ENCODE results near the gene D2HGDH.
"Not testable (repeated sequence)": the region's sequence is repeated elsewhere in the genome, so short reads cannot be mapped to it uniquely, and the experiment has no call there.

Gene D2HGDH

DNA sequence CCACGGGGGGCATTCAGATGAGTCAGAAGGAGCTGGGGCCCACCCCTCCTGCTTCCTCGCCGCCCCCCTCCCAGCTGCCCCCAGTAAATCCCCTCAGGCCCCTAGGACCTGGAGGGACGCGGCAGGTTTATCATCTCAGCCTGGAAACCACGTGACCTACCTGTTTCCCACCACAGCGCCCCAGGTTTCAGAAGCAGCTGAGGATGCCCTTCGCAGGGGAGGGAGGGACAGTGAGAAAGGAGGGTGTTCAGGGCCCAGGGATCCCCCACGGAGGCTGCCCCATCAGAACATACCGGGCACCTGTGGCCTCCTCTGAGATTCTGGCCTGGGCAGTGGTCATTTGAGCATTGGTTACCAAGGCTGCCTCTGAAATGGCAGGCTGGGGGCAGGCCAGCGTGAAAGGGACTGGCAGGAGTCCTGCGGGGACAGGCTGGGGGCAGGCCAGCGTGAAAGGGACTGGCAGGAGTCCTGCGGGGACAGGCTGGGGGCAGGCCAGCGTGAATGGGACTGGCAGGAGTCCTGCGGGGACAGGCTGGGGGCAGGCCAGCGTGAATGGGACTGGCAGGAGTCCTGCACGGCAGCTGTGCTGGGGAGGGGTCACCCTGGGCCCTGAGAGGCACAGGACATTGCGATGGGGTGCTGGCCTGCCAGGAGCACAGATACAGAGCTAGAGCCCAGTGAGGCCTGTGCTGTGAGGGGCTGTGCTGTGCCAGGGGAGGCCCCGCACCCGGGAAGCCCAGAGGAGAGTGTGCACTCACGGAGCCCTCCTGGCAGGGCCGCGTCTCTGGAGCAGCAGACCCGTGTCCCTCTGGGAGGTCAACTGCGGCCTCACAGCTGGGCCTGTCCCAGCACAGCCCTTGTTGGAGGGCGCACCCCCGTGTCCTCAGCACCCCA is 76.1 kb downstream of the D2HGDH start:
- DNase-seq: no peak

- DNase-seq: no peak
These were observed 76.9 kb downstream of the D2HGDH start for GRCh38 chr2:241811201-241811951.

DNA sequence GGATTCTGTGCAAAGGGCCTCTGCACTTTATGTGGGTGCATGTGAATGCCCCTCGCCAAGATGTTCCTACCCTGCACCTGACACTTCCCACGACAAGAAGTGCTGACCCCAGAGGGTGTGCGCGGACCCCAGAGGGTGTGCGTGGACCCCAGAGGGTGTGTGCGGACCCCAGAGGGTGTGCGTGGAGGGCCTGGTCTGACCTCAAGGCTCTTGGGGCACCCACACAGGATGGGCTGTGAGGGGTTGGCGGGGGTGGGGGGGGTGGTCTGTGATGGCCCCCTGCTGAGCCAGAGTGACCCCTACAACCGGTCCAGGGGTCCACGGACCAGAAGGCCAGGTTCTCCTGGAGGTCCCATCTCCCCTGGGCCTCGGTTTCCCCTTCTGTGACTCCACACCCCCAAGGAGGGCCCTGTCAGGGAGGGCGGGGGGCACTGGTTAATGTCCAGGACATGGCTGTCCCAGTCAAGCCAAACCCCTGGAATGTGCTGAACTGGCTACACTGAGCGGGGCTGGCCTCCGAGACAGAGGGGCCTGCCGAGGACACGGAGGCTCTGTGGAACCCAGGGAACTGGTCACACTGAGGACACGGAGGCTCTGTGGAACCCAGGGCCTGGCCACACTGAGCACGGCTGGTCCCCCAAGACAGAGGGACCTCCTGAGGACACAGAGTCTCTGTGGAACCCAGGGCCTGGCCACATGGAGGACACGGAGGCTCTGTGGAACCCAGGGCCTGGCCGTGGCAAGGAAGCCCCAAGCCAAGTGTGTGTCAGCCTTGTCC is 77.7 kb downstream of the D2HGDH start:
- no peak for DNase-seq

DNA sequence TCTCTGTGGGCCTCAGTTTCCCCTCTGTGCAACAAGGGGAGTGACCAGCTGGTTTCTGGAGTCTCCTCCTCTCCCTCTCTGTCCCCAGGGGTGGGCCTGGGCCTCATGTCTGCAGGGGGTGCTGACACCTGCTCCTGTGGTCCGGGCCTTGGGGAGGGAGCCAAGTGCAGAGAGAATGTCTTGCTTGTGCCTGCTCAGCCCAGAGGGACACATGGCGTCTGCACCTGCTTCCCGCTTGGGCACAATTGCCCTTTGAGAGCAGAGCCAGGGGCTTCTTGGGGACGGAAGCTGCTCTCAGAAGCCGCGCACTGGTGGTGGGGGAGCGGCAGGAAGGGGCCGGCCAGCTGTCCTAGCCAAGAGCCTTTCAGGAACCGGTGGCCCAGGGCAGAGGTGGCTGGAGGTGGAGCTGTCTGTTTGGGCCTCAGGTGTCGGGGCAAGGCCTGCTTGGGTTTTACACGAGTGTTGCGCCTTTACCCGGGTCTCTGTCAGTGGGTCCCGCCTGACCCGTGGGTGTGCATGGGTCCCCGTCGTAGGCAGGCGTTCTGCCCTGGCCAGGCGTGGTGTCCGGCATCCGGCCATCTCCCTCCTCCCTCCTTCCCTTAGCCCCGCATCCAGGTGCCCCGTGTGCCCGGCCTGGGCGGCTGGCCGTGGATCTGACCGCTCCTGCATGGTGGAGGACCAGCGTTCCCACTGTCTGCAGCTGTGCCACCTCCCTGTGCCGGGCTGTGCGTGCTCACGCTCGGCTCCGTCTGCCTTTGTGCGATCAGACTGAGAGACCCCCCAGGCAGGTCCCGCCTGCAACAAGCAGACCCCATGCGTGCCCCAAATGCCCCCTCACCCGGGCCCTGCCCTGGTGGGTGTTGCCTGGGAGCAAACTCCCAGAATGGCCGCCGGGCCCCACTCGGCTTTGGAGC is 78.6 kb downstream of the D2HGDH start:
- no peak for DNase-seq

GRCh38 chr2:241813644-241814392 is 79.4 kb downstream of the D2HGDH start:
- DNase-seq: no peak

GRCh38 chr2:241814393-241814642 is 79.9 kb downstream of the D2HGDH start:
- DNase-seq: no peak

DNA sequence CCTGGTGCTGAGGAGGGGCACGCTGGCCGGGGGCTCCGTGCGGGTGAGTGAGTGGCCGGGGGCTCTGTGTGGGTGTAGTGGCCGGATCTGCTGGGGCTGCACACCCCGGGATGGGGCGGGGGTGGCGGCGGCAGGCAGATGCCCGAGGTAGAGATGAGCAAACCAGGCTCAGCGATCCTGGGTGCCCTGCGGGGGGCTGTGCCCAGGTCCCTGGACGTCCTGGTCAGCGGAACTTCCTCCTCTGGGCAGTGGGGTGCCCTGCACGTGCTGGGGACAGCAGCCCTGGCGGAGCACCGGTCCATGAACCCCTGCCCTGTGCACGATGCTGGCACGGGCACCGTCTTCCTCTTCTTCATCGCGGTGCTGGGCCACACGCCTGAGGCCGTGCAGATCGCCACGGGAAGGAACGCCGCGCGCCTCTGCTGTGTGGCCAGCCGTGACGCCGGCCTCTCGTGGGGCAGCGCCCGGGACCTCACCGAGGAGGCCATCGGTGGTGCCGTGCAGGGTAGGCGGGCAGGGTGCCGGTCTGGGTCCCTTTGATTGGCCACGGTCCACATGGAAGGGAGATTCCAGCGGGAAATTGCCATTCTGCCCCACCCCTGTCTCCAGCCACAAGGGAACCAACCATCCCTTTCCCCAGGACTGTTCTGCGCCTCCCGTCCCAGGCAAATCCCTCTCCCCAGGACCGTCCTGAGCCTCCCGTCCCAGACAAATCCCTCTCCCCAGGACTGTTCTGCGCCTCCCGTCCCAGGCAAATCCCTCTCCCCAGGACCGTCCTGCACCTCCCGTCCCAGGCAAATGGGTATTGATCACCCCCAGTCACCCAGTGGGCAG is 80.4 kb downstream of the D2HGDH start:
- DNase-seq: no peak

GRCh38 chr2:241815477-241816430 is 81.3 kb downstream of the D2HGDH start:
- no peak for DNase-seq

DNA sequence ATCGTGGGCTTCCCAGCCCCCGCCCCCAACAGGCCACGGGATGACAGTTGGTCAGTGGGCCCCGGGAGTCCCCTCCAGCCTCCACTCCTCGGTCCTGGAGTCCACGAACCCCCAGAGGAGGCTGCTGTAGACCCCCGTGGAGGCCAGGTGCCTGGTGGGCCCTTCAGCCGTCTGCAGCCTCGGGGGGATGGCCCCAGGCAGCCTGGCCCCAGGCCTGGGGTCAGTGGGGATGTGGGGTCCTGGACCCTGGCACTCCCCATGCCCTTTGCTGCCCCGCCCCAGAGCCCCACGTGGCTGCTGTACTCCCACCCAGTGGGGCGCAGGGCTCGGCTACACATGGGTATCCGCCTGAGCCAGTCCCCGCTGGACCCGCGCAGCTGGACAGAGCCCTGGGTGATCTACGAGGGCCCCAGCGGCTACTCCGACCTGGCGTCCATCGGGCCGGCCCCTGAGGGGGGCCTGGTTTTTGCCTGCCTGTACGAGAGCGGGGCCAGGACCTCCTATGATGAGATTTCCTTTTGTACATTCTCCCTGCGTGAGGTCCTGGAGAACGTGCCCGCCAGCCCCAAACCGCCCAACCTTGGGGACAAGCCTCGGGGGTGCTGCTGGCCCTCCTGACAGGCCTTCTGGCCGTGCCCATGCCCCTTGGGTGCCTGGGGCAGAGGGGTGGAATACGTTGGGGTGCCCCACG is 82.1 kb downstream of the D2HGDH start:
- no peak for DNase-seq

GRCh38 chr2:241817126-241817820 is 82.8 kb downstream of the D2HGDH start:
- DNase-seq: no peak

GRCh38 chr2:241817821-241818215 is 83.4 kb downstream of the D2HGDH start:
- not testable (repeated sequence) for DNase-seq
